GM19467 (cell line): ENCODE data around the gene OSTF1.
A peak's percentile ranks its signal among the peaks of the same experiment; 100 is the strongest.

Source experiments
- ATAC-seq: cut with Tn5 transposase; IDR thresholded peaks from one replicate; pipeline ENCODE4 v1.9.1; 2021; ENCODE audit warnings: mild to moderate bottlenecking, moderate library complexity; ENCODE audit not compliant: unreplicated experiment

The OSTF1 gene

DNA sequence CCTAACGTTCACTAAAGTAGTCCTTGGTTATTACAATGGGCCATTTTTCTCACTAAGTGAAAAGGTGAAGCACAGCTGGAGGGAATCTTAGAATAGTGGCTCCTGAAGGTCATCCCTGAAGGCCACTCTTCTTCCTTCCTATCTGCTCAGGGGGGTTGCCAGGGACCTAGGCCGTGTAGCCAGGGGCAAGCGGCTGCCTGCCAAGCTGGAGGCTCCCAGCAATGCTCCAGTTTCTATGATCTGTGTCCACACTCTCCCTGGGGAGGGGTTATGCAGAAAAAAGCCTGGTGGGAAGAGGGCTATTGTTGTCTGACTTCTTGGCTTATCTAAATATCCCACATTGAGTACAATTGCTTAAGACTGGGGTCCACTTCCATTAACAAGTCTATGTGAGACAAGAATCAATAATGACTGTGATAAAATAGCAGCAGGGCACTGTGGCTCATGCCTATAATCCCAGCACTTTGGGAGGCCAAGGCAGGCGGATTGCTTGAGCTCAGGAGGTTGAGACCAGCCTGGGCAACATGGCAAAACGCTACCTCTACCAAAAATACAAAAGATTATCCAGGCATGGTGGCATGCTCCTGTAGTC lies 4.1 kb upstream of the OSTF1 start:
- no peak for ATAC-seq

- no peak for ATAC-seq
Observed at GRCh38 chr9:75085640-75086039, 2.7 kb upstream of the OSTF1 start.

DNA sequence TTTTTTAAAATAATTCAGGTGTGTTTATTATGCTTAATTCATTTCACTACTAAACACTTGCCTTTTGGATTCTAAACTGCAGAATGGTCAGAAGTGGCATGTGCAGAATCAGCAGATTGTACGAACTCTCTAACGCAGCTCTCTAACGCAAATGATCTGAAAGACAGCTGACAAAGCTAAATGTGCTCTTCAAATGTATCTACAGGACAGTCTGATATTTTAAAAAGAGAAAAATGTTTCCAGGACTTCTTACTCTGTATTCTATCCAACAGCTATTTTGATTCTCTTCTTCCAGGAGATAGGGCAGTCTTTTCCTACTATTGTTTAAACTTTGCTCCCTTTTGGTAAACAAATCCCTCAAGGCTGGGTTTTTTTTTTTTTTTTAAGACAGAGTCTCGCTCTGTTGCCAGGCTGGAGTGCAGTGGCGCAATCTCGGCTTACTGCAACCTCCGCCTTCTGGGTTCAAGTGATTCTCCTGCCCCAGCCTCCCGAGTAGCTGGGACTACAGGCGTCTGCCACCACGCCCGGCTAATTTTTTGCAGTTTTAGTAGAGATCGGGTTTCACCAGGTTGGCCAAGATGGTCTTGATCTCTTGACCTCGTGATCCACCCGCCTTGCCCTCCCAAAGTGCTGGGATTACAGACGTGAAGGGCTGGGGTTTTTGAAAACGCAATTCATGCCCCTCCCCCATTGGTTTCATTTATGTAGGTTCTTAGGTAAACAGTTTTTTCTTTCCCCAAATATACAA lies 1.6 kb upstream of the OSTF1 start:
- ATAC-seq = no peak

GRCh38 chr9:75087289-75087823 lies 958 bp upstream of the OSTF1 start:
- ATAC-seq = peak; percentile 27

DNA sequence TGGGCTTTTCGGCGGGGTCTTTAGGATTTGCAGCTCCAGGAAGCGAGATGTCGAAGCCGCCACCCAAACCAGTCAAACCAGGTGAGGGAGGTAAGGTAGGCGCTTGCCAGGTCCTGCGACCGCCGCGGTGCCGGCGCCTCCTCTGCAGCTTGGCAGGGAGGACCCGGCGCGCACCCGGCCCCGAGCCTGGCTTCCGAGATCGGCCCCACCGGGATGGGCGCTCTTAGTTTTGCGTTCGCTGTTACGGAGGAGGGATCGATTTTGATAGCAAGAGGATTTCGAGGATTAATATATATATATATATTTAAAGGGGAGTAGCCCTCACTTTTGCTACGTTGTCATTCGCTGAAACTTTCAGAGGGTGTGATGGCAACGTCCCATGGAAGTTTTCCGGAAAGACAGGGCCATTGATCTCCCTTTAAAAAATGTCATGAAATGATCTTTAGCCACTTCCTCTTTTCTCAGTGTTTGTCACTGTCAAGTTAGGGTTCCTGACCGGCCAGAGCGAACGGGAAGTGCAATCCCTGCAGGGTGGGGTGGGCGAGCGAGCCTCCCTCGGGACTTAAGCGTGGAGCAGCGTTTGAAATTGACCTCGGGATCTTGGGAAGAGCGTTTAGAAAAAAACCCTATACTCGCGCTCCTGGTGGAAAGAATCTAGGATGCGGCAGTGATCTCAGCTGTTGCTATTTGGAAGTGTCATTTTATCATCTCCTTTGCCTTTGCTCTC lies 495 bp downstream of the OSTF1 start:
- peak; percentile 30 for ATAC-seq

DNA sequence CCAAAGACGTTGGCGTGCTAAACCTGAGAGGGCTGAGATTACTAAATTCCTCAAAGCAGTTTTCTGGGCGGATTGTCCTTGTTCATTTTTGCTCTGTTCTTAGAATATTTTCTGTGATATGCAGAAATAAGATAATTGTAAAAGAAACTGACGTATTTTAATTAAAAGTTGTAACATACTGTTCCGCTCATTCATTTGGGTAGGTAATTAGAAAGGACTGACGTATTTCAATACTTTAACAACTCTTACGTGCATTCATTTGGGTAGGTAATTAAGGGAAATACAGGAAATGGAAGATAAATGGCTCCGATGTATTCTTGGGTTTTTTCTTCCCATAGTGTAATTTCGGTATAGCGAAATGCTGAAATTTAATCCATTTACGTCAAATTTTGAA lies 1.1 kb downstream of the OSTF1 start:
- no peak for ATAC-seq

DNA sequence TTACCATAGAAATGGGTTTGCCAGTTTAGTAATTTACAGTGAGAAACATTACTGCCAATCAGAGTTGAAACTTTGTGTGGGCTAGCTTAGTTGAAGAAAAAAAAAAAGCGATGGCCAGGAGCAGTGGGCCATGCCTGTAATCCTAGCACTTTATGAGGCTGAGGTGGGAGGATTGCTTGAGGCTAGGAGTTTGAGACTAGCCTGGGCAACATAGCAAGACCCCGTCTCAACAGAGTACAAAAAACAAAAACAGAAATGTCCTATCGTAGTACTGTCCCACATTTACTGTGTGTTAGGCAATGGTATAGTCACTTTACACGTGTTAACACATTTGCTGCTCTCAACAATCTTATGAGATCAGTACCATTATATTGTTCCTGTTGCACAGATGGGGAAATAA lies 2.3 kb downstream of the OSTF1 start:
- ATAC-seq = no peak

GRCh38 chr9:75092766-75093165 lies 4.5 kb downstream of the OSTF1 start:
- no peak for ATAC-seq

DNA sequence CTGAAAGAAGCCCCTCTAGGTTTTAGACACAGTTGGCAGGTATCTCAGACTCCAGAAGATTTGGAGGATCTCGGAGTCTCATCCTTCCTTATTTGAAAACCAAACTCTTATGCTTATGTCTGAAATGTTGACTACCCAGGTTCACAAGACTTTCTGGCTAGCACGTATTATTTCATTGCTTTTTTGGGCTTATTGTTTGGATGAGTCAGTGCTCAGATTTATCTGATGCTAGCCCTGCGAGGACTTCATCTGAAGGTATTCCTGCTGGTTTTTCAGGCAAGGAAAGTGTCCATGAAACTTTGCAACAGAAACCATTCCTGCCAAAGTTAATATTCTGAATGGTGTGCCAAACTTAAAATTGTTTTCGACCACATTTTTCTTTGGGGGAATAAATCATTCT lies 8.5 kb downstream of the OSTF1 start:
- ATAC-seq = no peak

DNA sequence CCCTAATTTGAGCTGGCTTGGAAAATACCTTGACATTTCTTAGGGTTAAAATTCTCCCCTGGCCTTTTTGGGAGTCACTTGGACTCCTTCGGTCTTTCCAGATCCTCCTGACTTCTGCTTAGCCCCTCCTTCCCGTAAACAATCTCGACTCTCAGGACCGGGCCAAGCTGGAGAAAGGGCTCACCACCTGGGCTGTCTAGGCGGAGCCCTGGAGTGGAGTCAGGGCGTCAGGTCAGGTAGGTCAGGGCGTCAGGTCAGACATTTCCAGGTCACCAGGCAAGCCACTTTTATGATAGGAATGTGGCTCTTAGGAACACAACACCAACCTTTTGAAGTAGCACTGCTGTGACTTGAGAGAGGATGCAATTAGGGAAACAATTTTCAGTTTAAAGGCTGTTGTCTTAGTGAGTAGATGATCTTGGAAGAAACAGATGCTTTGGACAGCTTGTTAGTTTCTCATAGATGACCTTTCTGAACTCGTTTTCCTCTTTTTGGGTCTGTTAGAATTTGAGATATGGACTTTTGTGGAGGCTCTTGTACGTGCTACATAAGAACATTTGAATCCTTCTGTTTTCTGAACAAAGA lies 12.8 kb downstream of the OSTF1 start:
- ATAC-seq = no peak

DNA sequence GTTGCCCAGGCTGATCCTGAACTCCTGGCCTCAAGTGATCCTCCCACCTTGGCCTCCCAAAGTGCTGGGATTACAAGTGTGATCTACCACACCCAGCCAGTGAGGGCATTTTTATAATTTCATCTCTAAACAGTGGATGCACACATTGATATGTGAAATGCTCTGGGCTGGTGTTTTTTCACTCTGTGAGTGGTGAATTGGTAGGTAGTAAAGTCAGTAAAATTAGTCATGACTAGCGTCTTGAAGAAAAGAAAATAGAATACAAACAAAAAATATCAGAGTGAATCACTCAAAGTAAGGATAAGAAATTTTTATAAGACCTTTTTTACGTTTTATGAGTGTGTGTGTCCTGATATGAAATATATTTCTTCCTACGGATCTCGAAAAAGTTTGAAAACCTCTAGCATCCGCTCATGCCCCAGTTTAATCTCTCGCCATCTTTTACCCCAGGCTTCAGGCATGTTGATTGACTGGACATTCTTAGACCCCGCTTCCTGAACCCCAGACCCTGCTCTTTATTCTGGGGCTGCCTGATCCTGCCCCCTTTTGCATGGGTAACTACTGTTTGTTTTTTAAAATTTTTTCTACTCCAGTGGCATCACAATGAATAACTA lies 14.0 kb downstream of the OSTF1 start:
- no peak for ATAC-seq

- no peak for ATAC-seq
Observed at GRCh38 chr9:75104607-75105006, 16.3 kb downstream of the OSTF1 start.

GRCh38 chr9:75105019-75105540 lies 16.8 kb downstream of the OSTF1 start:
- ATAC-seq = no peak

DNA sequence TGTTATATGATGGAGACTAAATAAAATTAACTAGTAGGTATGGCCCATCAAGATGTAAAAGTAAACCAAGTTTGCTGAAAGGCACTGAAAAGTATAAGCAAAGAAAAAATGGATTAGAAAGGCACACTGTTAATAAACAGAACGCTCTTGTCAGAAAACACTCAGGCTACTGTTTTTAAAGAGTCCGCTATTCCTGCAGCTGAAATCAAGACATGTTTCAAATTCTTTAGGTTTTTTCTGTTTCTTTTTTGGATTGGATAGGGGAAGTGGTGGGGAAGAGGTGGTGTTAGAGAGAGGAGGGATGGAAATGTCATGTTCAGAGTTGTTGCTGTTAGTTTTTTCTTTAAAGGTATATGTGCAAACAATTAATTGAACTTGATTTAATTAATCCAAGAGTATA lies 17.5 kb downstream of the OSTF1 start:
- ATAC-seq = no peak

GRCh38 chr9:75106857-75107256 lies 18.5 kb downstream of the OSTF1 start:
- no peak for ATAC-seq

DNA sequence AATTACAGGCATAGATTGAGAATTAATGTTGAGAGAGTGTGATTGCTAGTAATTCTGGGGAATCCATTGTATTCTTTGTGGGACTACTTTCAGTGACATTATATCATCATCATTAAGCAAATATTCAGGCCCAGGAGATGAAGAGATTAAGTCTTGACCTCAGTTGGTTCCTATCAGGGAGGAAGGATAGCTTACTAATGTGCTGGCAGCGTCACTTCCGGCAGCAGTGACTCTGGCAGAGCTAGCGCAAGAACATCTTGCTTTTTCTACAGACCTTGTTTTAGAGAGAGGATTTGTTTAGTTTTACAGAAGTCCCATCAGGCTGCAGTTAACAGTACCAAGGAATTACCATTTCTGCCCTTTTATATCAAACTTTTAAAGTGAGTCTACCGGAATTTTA lies 20.3 kb downstream of the OSTF1 start:
- no peak for ATAC-seq

GRCh38 chr9:75109210-75109839 lies 21.0 kb downstream of the OSTF1 start:
- no peak for ATAC-seq

DNA sequence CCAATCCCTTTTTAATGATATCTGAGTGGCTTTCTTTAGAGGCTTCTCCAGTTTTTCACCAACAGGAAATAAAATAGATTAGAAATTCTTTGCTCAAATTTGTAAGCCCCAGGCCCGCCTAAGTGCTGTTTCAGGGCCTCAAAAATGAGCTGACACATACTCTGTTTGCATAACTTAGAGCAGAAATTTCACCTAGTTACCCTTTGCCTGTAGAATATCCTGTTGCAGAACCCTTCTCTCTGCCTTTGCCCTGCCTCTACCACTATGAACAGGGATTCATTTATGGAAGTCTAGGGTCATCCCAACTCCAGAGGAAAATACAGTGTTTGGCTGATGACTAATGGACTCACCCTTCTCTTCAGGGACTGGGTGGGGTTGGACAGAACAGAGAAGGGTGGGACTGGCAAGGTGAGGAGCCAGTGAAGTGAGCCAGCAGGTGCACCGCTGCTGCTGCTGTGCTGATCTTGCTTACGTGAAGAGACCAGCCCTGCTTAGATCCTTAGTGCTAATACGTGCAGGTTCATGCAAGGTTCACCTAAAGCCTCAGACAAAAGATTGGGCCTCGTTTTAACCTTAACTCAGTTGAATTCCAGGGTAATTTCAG lies 22.8 kb downstream of the OSTF1 start:
- no peak for ATAC-seq

DNA sequence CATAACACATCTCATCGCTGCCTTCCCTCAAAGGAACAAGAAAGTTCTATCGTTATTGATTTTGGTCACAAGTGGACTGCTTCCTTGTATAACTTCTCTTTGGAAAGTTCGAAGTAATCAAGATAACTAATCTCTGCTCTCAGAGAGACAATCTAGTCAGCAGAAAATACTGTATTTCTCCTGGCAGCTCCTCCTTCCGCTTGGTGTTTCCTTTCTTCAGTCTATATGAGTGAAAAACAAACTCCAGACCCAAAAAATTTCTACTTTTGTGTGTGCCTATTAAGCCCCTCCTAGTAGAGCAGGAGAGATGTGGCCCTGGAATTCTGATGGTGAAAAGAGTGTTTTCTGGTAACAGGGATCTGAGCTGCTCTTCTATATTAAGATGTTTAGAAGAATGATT lies 24.5 kb downstream of the OSTF1 start:
- ATAC-seq = no peak

GRCh38 chr9:75116306-75116705 lies 28.0 kb downstream of the OSTF1 start:
- ATAC-seq = no peak
